AG10803 (cell line): ENCODE data around the gene FXYD5.
A peak's percentile ranks its signal among the peaks of the same experiment; 100 is the strongest.

ENCODE experiments used
- DNase-seq: peaks from one replicate; pipeline ENCODE4 v3.0.0; 2010; ENCODE audit warnings: low read depth
- H3K4me3 ChIP-seq: 2 replicates; pipeline ENCODE4 v1.5.1; 2011; ENCODE audit warnings: mild to moderate bottlenecking, low read length, control low read depth
- CTCF ChIP-seq: conservative IDR thresholded peaks from 2 replicates; pipeline ENCODE4 v1.5.1; 2011; ENCODE audit warnings: mild to moderate bottlenecking, low read length, control low read depth, inconsistent platforms

Gene FXYD5

DNA sequence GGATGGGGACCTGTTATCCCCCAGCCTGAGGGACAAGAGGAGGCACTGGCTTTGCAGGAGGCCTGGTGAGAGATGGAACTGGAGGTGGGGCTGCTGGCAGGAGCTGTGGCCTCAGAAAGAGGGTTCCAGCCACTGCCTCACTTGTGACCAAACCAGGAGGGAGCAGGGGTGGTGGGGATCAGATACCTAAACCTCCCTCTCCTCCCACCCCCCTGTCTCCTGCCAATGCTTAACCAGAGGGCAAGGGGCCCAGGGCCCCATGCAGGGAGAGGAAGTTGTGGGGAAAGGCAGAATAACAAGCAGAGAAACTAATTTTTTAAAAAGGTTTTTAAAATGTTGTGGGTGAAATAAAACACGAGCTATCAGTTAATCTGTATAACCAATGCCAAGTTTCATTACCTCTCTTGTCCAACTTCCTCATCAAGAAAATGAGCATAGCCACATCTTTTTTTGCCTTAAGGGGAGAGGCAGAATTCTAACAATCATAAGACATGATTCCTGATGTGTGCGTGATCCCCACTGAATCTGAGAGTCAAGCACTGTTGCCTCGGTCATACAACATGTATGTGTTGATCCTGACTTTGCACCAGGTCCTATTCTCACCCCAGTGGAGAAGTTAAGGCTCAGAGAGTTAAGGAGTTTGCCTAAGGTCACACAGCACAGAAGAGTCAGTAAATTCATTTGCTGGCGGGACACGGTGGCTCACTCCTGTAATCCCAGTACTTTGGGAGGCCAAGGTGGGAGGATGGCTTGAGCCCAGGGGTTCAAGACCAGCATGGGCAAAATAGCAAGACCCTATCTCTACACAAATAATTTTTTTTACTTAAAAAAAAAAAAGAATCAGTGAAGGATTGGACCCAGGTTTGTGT is 12.9 kb downstream of the FXYD5 start:
- no peak for DNase-seq
- H3K4me3 ChIP-seq, result no peak overlapping the region
- no peak for TF ChIP-seq CTCF

- DNase-seq, result no peak
- 0 out of 2 replicates have a peak, but pooled peaks have one; percentile 11 for TF ChIP-seq CTCF
- no peak overlapping the region for H3K4me3 ChIP-seq
Measured at GRCh38 chr19:35168196-35168595, 13.7 kb downstream of the FXYD5 start.

GRCh38 chr19:35169221-35169995 is 14.9 kb downstream of the FXYD5 start:
- TF ChIP-seq CTCF, result no peak
- DNase-seq, result no peak
- no peak overlapping the region for H3K4me3 ChIP-seq

DNA sequence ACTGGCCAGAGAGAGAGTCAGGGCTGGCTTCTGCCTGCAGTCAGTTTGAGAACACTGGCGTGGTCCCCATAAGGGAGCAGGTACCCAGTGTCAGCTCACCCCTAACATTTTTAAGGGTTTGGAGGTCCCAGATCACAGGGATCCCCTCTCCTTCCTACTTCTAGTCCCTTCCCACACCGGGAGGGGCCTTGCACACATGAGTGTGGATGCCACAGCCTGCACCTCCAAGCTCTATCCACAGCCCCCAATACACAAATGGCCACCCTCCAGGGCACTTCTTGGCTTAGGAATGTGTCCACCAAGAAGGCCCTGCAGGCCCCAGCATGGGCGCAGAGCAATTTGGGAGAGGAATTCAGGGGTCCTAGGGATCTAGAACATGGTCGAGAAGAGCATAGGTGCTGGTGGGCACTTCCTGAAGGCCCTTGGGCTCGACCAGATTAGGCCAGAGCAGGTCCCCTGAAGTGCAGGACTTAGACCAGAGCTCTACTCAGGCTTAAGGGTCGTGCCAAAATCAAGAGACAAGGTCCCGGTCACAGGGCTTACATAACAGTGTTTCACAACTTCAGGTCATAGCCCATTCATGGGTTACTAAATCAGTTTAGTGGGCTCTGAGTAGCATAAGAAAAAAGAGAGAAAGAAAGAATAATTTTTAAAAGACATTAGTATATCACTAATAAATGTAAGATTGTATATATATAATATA is 16.0 kb downstream of the FXYD5 start:
- no peak for DNase-seq
- TF ChIP-seq CTCF, result no peak
- H3K4me3 ChIP-seq, result no peak overlapping the region

DNA sequence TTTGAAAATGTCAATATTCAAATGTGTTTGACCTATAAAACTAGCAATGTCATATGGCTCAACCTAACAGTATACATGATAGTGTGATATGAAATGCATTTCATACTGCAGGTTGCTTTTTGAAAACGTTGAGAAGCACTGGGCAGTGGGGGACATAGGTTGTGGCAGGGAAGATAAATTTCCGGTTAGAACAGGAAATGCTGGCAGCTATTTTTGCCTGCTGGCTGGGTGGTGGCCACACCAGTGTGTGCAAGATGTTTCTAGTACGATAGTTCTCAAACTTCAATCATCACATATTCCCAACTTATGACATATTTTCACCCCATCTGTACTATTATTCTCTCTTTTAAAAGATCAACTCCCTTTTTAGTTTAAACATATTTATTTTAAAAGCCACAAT is 17.2 kb downstream of the FXYD5 start:
- H3K4me3 ChIP-seq, result no peak overlapping the region
- no peak for TF ChIP-seq CTCF
- DNase-seq, result no peak

- no peak for DNase-seq
- no peak for TF ChIP-seq CTCF
- no peak overlapping the region for H3K4me3 ChIP-seq
Measured at GRCh38 chr19:35174226-35174625, 19.7 kb downstream of the FXYD5 start.
